ENCODE results near the gene CMYA5. TPM values are rescaled to one million over a fixed set of nuclear protein-coding genes. Genes with fewer than 3 reads are reported as not detected.

The CMYA5 gene
- total RNA-seq, 2 donors from 2014 or later: 13.8 to 26.1 TPM

- no peak overlapping the region for H3K4me3 ChIP-seq
- H3K4me1 ChIP-seq (replicated peaks): no peaks in the 10 kb centered on the region
- DNase-seq (ENCODE audit: low spot score): no peak
- no peak overlapping the region for H3K27ac ChIP-seq
- H3K9me3 ChIP-seq: no peaks in the 10 kb centered on the region
- intact Hi-C loops (cut with DNase I): no loop called here
- H3K27me3 ChIP-seq (replicated peaks; ENCODE audit: insufficient read depth): no peaks in the 10 kb centered on the region
- TF ChIP-seq POLR2AphosphoS5 (IDR thresholded peaks at IDR 0.05): no peak
- no peak for TF ChIP-seq POLR2A (IDR thresholded peaks at IDR 0.05)
- TF ChIP-seq, protein P1, sequence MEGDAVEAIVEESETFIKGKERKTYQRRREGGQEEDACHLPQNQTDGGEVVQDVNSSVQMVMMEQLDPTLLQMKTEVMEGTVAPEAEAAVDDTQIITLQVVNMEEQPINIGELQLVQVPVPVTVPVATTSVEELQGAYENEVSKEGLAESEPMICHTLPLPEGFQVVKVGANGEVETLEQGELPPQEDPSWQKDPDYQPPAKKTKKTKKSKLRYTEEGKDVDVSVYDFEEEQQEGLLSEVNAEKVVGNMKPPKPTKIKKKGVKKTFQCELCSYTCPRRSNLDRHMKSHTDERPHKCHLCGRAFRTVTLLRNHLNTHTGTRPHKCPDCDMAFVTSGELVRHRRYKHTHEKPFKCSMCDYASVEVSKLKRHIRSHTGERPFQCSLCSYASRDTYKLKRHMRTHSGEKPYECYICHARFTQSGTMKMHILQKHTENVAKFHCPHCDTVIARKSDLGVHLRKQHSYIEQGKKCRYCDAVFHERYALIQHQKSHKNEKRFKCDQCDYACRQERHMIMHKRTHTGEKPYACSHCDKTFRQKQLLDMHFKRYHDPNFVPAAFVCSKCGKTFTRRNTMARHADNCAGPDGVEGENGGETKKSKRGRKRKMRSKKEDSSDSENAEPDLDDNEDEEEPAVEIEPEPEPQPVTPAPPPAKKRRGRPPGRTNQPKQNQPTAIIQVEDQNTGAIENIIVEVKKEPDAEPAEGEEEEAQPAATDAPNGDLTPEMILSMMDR (IDR thresholded peaks at IDR 0.05): no peak
- H3K36me3 ChIP-seq: no peaks in the 10 kb centered on the region
- 87% methylated on average over 14 of the region's 14 CpGs for WGBS
Observed at GRCh38 chr5:79736528-79737514, 47.2 kb downstream of the CMYA5 start.

GRCh38 chr5:79738349-79738748 is 48.7 kb downstream of the CMYA5 start:
- no peak for TF ChIP-seq POLR2A (IDR thresholded peaks at IDR 0.05)
- TF ChIP-seq, protein P1 (IDR thresholded peaks at IDR 0.05): no peak
- TF ChIP-seq POLR2AphosphoS5 (IDR thresholded peaks at IDR 0.05): no peak
- DNase-seq (ENCODE audit: low spot score): no peak
- no peaks in the 10 kb centered on the region for H3K27me3 ChIP-seq (replicated peaks; ENCODE audit: insufficient read depth)
- no peak overlapping the region for H3K27ac ChIP-seq
- intact Hi-C loops (cut with DNase I): no loop called here
- H3K36me3 ChIP-seq: no peaks in the 10 kb centered on the region
- H3K9me3 ChIP-seq: no peaks in the 10 kb centered on the region
- H3K4me3 ChIP-seq: no peak overlapping the region
- no peaks in the 10 kb centered on the region for H3K4me1 ChIP-seq (replicated peaks)
- 89% methylated on average over 5 of the region's 5 CpGs for WGBS

GRCh38 chr5:79742549-79743136 is 53.0 kb downstream of the CMYA5 start:
- Histone ChIP-seq H3K4me3 (no peak overlapping the region), H3K4me1 (replicated peaks) (no peaks in the 10 kb centered on the region), H3K27ac (no peak overlapping the region), H3K27me3 (replicated peaks; ENCODE audit: insufficient read depth) (no peaks in the 10 kb centered on the region), H3K9me3 (no peaks in the 10 kb centered on the region), H3K36me3 (no peaks in the 10 kb centered on the region)
- WGBS: 91% methylated on average over 3 of the region's 3 CpGs
- intact Hi-C loops (cut with DNase I): no loop called here
- TF ChIP-seq POLR2AphosphoS5 (IDR thresholded peaks at IDR 0.05) (no peak), POLR2A (IDR thresholded peaks at IDR 0.05) (no peak)
- TF ChIP-seq, protein P1 (IDR thresholded peaks at IDR 0.05): no peak
- no peak for DNase-seq (ENCODE audit: low spot score)

DNA sequence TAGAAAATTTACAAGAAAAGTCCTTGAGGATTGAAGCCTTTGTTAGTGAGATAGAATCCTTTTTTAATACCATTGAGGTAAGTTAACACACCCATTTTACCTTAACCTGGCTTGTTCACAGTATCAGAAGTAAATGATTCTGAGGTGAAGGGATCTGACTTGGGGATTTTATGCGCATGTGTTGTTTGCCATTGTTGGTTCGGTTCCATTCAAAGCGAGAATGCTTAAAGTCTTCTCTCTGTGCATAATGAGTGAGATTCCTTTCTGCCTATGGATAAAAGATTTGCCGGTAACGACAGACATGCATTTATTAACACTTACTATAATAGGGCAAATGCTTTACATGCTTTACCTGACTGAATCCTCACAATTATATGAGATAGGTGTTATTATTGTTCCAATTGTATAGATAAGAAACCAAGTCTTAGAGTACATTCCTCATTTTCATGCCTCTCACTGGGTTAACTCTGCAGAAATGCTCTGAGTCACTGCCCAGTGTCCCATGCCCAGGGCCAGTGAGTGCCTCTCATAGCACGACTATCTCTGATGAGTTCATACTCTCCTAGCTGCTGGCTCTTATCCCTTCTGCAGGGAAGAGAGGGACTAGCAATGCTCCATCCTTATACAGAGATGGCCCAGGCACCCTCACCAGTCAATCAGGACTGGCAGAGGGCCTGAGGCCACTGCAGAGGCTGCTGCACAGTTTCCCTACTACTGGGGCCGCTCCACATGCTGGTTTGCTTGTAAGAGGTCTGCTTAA is 54.4 kb downstream of the CMYA5 start:
- intact Hi-C loops (cut with DNase I): no loop called here

More for the DNA sequence above, 54.4 kb downstream of the CMYA5 start:
- H3K4me1 ChIP-seq (replicated peaks): no peaks in the 10 kb centered on the region
- no peak overlapping the region for H3K4me3 ChIP-seq
- no peaks in the 10 kb centered on the region for H3K36me3 ChIP-seq
- H3K27me3 ChIP-seq (replicated peaks; ENCODE audit: insufficient read depth): no peaks in the 10 kb centered on the region
- WGBS: 91% methylated on average over 7 of the region's 7 CpGs
- no peak for DNase-seq (ENCODE audit: low spot score)
- H3K9me3 ChIP-seq: no peaks in the 10 kb centered on the region
- no peak overlapping the region for H3K27ac ChIP-seq
- TF ChIP-seq, protein P1 (IDR thresholded peaks at IDR 0.05): no peak
- TF ChIP-seq POLR2AphosphoS5 (IDR thresholded peaks at IDR 0.05) (no peak), POLR2A (IDR thresholded peaks at IDR 0.05) (no peak)

Data from prostate gland (tissue), 2 donors.